Measurements from ENCODE around the gene SMC5.

The SMC5 gene

DNA sequence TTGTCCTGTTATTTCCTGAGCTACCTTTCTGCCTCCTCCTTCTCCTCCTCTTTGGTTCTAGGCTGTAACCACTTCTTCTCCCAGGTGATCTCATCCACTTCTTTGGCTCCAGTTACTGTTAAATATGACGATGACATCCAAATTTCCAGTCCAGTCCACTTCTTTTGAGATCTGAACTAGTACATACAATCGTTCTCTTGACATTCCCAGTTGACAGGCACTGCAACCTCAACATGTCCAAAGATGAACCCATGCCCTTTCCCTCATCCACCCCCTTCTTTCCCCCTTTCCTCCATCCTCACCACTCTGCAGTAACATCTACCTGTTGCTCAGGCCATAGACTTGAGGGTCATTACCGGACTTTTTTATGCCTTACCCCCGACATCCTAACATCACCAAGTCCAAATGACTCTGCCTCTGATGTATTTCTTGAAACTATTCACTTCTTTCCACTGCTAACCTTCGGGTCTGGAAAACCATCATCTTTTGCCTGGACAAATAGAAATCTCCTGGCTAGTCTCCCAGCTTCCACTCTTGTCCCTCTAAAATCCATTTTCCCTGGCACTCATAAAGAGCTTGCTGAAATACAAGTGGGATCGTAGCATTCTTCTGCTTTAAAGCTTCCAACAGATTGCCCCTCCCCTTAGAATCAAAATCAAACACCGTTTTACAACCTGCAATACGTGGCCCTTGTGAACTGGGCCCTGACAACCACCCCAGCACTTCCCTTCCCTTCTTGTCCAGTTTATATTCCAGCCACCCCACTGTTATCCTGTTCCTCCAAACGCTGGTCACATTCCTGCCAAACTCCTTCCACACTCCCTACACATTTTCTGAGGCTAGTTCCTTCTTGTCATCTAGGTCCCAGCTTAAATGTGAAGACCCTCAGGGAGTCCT lies 124.2 kb downstream of the SMC5 start:
- peak overlapping the region; percentile 37; the same call in 1 of the 2 replicates for H3K27ac ChIP-seq
- TF ChIP-seq CTCF (conservative IDR thresholded peaks at IDR 0.05), result no peak

DNA sequence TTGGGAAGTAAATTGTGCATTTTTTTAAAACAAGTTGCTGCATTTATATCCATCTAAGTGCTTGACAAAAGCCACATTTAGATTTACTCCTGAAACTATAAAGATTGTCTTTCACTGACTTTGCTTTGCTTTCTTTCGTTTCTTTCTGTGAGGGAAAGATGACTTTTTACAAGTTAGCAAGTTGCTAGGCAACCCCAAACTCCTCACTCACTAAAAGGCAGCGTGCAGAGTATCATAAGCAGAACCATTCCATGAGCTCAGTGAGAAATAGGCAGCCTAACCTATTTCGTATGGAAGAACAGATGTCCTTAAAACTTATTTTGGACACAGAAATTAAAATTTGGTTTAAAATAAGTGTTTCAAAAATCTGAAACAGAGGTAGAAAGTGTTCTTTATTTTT lies 126.6 kb downstream of the SMC5 start:
- TF ChIP-seq CTCF (conservative IDR thresholded peaks at IDR 0.05), result no peak
- H3K27ac ChIP-seq, result no peak overlapping the region

- H3K27ac ChIP-seq, result no peak overlapping the region
- TF ChIP-seq CTCF (conservative IDR thresholded peaks at IDR 0.05), result no peak
Observed at GRCh38 chr9:70387663-70388062, 128.9 kb downstream of the SMC5 start.

- H3K27ac ChIP-seq, result no peak overlapping the region
- no peak for TF ChIP-seq CTCF (conservative IDR thresholded peaks at IDR 0.05)
Observed at GRCh38 chr9:70389188-70389587, 130.4 kb downstream of the SMC5 start.

GRCh38 chr9:70389621-70390266 lies 131.0 kb downstream of the SMC5 start:
- TF ChIP-seq CTCF (conservative IDR thresholded peaks at IDR 0.05), result no peak
- no peak overlapping the region for H3K27ac ChIP-seq

DNA sequence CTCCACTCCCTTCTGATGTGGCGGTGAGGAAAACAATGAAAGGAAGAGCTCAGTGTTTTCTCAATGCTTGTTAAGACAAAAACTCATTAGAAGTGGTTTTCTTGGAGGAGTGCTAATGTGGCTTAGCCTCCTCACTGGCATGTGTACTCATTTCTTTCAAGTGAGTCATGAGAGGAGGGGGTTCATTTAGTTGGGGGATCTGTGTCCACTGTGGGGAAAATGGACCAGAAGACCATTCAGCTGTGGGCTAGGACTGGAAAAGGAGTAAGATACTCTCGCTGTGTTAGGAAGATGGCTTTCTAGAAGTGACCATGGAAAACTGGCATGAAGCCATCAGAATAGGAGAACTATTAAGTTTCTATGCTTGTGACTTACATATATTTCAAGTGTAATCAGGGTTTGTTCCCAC lies 132.2 kb downstream of the SMC5 start:
- no peak overlapping the region for H3K27ac ChIP-seq

More for the DNA sequence above, 132.2 kb downstream of the SMC5 start:
- TF ChIP-seq CTCF (conservative IDR thresholded peaks at IDR 0.05), result no peak
